Dermis microvascular lymphatic vessel endothelial cell (primary cell): ENCODE results near the gene SCN1A. TPM values are rescaled to one million over a fixed set of nuclear protein-coding genes. Genes with fewer than 3 reads are reported as not detected.
"Not testable (repeated sequence)": the region's sequence is repeated elsewhere in the genome, so short reads cannot be mapped to it uniquely, and the experiment has no call there.

ENCODE experiments used
- DNase-seq, 2 donors: peaks; one replicate each; pipeline versions ENCODE4 v3.0.0 to v3.0.0-alpha.2; 2010; ENCODE audit warnings: low read depth in 2 of 2
- total RNA-seq: library from RNA; depleted of rRNA; stranded (reverse); fragments of >200 nt; gene quantifications from 2 replicates; pipeline ENCODE4 v1.2.1, GENCODE V29; 2014

The SCN1A gene
- total RNA-seq, 1 donor from 2014 or later = under 0.01 TPM

DNA sequence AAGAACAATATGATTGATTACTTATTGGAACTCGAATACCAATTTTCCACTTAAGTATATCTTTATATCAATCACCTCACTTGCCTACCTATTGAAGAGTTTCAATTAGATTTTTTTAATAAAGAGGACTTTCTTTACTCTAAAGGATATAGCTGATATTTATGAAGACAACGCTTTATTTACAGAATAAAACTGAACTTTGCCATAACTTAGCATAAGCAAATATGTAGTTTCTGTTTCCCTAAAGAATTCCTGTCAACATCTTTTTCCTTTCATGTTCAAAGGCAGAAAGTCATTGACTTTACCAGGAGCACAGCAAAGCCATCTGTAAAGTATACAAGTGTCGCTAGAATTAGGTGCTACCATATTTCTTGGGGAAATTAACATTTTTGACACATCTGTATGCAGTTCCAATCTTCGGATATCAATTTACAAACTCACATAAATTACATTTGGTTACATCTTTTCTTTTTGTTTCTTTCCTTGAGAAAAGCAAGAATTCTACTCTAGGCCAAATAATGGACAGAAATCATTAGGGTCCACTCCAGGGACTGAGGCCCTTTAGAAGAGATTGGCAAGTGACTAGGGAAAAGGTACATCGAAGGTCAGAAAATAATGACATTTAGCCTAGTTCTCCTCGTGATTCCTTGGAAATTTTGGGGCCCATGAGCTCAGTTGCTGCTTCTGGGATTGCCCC lies 7.5 kb upstream of the SCN1A start:
- DNase-seq = no peak

DNA sequence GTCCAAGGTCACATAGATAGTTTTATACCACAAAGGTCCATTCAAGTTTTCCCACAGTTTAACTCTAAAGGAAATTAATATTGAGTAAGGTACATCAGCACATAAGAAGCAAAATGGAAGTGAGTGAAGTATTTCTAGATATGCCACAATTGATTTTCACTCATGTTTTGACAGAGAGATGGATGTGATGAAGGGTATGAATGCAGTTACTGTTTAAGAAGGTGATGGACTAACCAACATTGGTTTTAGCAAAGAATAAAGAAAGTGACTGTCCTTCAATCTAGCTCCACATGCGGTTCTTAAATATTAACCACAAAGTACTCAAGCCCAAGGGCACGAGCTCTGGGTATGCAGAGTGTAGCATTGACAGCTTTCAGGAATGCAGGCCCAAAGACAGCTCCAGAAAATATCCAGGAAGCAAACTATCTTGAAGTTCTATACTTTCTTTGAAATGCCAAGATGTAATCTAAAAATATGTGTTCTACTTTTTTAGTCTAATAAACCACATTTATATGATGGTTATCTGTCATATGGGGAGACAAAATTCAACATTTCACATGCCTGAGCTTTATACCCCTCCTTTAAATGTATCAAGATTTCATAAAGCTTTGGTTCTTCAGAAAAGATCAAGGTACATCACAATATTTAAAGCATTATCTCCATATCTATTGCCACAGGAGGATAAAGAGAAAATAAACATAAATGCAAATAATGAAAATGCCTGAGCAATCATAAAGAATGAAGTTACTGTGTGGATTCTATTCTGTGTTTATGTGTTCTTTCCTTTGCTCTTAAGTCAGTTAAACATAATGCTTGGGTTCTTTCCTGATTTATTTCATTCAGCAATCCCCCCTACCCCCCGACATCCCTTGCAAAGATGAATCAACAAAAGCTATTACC lies 6.7 kb upstream of the SCN1A start:
- no peak for DNase-seq

DNA sequence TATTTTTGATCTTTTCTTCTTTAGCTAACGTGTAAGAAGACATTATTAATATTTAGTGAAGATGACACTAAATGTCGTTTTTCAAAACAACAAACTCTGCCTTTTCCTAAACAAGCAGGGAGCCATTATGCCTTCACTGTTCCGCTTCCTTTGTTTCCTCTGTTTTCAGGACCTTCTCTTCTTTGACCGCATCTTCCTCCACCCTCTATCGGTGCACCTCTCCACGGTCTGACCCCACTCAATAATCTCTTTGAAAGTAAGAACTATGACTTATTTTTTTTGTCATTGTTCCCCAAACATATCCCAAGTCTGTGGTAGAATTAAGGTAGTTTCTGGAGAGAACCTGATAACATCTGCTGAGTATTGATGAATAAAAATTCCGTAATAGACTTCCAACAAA lies 5.8 kb upstream of the SCN1A start:
- no peak for DNase-seq

DNA sequence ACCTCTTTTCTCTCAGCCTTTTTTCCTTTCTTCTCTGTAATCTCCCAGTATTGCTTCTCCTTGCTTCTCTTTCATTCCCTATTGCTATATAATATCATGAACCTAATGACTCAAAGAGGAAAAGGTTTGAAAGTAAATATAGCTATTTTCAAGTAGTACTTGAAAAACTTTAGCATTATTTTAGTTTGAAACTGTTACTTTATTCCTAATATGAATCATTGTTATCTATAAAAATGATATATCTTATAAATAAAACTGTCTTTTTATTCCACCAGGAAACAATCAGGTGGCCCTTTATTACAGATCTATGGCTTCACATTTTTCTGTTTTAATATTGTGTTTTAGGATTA lies 311 bp upstream of the SCN1A start:
- DNase-seq = no peak

DNA sequence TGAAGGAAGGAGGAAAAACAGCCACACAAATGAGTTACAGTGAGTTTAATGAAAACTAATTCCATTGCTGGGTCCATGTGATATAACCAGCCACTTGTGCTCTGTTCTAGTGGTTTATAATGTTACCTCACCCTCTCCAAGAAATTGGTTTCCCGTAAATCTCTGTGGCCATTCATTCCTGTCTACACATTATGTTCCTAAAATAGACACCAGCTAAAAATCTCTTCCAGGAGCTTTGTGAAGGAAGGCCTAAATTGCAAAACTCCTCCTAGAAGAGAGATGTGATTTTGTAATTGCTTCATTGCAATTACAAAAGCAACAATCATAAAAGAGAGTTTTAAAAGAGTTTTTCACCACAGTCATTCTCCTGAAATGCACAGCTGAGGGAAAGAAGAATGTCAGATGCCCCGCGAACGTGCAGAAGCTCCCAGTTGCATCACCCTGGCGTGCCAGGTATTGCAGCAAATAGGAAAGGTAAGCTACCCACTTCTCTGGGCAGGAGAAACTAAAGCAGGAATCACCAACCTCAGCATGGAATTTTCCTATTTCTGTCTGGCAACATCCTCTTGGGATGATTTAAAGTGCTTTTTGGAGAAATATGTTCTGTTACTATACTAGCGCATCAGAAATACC lies 1.7 kb downstream of the SCN1A start:
- no peak for DNase-seq

DNA sequence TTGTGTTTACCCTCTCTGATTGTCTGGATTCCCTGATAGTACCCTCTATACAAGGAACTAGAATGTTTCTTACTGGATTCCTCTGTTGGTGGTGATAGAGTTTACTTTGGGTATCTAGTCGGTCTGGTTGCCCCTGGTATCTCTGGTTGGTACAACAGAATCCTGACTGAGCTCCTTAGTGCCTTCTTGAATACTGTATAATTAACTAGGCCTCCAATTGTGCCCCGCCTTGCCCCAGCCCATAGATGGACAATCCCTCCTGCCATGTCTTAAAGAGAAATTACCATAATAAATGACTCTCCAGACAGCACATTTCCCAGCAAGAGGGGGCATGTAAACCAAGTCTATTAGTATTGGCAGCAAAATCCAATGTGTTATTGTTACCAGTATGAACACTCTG lies 2.3 kb downstream of the SCN1A start:
- DNase-seq = no peak

DNA sequence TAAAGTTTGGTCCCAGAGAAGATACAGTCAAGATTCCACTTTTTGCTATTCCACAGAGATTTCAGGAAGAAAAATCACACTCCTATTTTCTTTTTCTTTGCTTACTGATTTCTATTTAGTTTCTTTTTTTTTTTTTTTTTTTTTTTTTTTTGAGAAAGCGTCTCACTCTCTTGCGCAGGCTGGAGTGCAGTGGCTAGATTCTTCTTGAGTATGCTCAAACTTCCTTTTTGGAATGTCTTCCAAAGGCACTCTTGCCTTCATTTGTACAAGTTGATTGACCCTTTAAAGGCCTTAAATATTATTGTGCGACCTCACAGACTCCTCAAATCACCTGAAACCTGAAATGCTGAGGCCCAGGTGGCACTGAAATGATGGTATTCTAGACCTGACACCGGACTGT lies 9.6 kb downstream of the SCN1A start:
- DNase-seq = no peak

DNA sequence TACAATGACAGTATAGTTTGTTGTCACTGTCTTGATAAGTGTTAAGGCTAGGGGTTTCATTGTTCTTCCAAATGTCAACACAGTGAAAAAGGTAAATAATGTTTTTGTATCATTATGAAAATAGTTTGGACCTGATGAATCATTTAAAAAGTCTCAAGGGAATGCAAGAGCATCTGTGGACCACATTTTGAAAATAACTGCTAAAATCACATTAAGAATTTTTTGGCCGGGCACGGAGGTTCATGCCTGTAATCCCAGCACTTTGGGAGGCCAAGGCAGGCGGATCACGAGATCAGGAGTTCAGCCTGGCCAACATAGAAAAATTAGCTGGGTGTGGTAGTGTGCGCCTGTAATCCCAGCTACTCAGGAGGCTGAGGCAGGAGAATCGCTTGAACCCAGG lies 10.3 kb downstream of the SCN1A start:
- DNase-seq = no peak

DNA sequence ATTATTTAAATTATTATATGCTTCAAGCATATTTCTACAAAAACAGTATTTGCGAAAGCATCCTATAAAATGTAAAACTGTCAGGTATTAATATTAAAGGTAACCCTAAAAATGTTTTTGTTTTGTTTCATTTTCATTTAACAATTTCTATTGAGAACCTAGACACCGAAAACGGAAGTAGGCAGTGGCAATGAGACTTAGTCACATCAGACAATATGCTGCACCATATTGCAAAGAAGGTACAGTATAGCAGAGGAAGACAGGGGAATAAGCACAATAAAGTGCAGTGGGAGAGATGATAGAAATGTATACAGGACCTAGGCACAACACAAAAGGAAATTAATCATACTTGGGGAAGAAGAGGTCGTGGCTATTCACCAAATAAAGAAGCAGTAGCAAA lies 12.2 kb downstream of the SCN1A start:
- DNase-seq = no peak

DNA sequence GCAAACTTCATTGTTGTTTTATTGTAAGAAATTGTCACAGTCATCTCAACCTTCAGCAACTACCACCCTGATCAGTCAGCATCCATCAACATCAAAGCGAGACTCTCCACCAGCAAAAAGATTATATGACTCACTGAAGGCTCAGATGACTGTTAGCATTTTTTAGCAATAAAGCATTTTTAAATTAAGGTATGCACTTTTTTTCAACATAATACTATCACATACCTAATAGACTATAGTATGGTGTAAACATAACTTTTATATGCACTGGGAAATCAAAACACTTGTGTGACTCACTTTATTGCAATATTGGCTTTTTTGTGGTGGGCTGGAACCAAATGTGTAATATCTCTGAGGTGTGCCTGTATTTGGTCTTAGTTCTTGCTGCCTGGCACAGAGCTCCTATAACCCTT lies 15.6 kb downstream of the SCN1A start:
- DNase-seq = no peak

DNA sequence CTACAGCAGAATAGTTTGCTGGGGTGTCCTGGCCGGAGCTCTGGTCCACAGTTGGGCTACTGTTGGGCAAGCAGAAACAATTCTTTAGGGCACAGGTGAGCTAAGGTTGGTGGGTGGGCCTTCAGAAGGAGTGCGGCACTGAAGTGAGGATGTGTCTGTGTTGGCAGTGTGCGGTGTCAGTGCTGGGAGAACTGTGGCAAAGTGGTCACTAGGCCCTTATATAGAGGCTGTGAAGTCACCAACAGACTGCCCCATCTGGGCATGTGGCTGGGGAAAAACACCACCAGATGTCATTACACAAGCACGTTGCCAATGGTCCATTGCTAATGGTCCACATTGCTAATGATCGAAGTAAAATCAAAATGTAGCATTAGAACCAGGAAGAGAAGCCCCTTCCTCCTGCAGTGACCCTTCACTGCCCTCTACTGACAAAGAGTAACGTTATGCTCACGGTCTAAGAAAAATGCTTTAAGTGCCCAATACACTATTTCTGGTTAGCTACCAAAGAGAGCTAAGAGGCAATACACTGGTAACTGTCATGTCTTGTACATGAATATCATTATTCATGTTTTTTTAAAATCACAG lies 21.3 kb downstream of the SCN1A start:
- DNase-seq = peak; percentile 38 to 62

DNA sequence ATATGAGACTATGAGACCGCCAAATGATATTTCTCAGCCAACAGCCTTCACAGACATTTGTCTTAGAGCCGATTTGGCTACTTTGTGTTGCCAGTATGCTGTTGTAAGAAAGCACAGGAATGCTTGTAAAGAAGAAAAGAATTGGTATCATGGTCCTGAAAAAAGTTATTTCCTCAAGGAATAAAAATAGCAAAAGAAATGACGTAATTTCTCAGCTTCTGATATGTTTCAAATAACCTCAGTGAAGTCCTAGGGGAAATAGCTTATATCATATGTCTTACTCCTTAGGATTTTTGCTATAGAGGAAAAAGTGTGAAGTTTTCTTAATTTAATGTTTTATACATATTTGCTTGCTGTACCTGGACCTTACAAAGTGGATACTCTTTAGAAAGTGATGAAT lies 23.0 kb downstream of the SCN1A start:
- no peak for DNase-seq

DNA sequence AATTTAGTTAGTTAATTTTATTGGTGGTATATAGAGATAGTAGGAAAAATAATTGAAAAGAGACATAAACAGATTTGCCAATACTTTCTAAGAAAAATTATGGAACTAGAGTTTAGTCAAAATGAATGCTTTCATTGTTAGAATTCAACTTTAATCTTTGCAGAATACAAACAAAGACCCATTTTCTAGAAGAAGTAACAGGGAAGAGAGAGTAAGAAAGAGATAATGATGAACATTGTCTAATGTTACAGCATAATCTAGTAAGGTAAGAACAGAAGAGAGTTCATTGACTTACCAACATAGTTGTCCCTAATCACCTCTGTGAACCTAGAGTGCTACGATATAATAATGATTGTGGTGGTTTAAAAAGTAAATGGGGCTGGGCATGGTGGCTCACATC lies 23.7 kb downstream of the SCN1A start:
- no peak for DNase-seq

DNA sequence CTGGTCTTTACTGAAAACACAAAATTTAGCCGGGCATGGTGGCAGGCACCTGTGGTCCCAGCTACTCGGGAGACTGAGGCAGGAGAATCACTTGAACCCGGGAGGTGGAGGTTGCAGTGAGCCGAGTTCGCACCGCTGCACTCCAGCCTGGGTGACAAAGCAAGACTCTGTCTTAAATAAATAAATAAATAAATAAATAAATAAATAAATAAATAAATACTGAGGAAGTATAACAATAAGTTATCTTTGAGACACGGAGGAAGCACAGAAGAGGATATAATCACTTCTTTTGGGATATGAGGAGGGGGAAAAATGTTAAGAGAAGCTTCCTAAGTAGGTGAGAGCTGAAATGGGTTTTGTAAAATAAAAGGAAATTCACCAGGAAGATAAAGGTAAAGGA lies 24.5 kb downstream of the SCN1A start:
- DNase-seq = not testable (repeated sequence)

DNA sequence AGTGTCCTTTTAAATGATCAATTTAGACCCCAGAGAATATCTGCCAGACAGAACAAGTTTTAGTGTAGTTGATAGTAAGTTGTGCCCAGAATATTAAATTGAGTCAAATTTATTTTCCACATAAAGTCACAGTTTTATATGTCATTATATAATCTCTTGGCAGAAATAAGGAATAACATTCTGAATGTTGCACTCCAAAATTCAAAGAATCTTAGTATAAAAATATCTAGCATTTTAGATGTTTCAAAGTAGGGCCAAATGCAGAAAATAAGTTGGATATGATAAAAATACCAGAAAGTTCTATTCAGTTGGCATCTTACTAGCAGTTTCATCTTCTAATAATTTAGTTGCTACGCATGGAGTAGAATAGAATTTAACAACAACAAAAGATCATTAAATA lies 33.5 kb downstream of the SCN1A start:
- no peak for DNase-seq

DNA sequence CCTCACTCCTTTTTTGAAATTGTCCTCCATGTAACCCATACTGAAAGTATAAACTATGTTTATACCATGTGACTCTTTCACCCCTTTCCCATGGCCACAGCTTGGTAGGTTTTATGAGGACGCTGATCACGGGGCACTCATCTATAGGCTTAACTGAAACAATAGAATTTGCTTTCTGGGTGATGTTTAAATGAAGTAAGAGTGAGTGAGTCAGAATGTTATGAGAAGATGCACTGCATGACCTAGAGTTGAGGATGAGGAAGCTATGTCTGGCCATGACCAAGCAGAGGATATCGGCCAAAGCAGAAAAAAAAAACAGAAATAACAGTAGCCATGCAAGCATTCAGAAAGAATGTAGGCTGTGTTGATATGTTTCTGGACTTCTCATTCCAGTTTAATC lies 34.9 kb downstream of the SCN1A start:
- DNase-seq = peak; percentile 43 to 96

DNA sequence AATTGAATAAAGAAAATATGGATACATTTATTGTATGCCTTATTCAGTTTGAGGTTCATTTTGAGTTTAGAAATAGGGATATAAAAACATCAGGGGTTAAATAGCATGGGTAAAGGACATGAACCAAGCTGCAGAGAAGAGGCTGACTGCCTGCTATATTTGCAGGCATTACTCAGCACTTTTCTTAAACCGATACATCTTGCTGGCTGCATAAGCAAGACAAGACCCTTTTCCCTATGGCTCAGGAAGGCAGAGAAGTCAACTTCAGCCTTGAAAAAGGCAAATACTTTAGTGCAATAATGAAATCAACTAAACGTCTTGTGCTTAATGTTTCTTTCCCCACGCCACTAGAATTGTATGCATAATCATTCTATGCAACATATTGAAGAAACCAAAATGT lies 36.4 kb downstream of the SCN1A start:
- no peak for DNase-seq

DNA sequence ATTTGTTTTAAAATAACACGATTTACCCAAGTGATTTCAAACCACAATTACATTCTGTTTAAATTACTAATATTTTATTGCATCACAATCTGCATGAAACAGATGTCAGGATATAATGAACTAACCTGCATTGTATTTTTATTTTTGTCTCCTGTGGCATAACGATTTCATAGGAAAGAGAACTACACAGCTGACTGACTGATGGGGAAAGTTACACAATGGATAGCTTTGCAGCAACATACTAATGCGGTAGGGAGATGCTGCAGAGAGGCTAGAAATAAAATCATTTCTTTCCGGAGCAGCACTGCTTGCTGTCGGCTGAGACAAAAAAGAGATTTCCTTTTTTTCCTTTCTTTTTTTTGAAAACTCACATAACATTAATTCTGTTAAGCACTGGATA lies 36.9 kb downstream of the SCN1A start:
- DNase-seq = peak; percentile 41 to 52

DNA sequence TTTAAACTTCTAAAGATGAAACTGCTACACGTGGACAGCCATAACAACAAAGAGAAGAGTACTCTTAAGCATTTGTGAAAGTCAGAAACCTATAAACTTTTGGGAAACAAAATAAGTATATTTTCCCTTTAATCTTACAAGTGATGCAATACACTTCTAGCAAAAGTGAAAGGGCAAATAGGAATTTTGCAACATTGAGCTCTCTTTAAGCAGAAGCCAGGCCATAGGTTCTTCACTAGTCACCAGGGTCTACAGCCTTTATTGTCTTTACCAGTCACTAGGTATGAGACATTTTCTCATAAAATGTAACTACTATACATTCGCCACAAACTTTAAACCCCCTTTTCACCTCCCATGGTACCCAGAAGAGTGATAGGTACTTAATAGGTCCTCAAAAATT lies 37.5 kb downstream of the SCN1A start:
- DNase-seq = no peak

DNA sequence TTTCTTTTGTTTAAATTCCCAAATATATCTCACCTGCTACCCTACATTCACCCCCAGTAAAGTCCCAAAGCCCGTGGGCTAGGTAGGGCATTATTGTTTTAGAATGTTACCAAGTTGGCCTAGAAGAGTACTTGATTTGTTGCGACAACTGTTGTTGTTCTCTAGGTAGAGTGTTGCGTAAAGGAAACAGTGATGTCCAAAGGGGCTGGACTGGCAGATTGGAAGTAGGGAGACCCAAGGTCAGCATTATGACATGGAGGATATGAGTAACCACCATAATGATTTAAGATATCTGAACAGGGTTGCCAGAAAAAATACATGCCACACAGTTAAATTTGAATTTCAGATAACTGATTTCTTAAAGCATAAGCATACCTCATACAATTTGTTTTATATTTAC lies 39.2 kb downstream of the SCN1A start:
- peak; percentile 97 to 98 for DNase-seq

DNA sequence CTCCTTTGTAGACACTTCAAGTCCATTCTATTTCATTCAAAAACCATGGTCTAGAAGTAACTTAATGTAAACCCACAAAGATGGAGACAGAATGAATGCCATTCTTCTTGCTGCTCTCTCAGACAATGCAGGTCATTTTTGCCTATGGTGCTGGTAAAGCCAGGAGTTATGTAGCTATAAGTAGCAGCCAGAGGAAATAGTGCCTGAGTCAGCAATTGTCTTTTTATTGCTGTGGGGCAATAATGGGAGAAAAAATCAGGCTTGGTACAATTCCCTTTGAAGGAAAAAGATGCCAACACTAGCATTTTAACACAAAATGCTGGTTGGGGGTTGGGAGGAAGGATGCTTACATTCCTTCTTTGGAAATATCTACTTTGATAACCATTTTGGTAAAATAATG lies 43.5 kb downstream of the SCN1A start:
- peak in 1 of 2 donors; percentile 57 for DNase-seq

DNA sequence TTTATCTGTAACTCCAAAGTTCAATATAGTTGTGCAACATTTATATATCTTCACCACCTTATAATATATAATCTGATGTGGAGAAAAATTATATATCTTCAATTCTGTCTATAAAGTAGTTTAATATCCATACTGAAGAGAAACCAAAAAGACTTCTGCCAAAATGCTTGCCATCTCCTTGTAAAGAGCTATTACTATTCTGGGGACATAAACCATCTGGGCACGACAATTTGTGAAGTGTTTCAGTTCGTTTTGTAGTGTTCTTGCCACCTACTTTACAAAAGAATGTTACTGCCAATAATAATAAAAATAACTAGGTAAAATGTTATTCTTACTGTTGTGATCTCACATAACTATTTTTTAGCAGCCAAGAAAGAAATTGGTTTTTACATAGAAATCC lies 45.1 kb downstream of the SCN1A start:
- no peak for DNase-seq
